Measurements from ENCODE around the gene AATF.

DNA sequence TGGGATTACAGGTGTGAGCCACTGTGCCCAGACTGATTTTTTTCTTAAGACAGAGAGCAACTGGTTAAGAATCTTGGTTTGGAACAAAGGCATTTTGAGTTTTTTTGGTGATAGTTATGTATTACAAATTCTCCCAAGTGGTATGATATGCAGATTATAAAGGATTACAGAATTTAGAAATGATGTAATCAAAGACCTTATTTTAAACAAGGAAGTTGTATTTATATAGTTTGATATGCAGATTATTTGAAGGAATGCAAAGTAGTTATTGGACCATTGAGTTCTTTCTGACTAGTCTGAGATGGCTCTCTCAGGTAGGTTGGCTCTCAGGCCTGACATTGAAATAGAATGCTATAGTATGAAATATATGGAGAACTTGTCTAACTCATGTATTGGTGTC is 34.9 kb downstream of the AATF start:
- no peak for TF ChIP-seq POLR2A (IDR thresholded peaks at IDR 0.05)
- TF ChIP-seq, protein P1, sequence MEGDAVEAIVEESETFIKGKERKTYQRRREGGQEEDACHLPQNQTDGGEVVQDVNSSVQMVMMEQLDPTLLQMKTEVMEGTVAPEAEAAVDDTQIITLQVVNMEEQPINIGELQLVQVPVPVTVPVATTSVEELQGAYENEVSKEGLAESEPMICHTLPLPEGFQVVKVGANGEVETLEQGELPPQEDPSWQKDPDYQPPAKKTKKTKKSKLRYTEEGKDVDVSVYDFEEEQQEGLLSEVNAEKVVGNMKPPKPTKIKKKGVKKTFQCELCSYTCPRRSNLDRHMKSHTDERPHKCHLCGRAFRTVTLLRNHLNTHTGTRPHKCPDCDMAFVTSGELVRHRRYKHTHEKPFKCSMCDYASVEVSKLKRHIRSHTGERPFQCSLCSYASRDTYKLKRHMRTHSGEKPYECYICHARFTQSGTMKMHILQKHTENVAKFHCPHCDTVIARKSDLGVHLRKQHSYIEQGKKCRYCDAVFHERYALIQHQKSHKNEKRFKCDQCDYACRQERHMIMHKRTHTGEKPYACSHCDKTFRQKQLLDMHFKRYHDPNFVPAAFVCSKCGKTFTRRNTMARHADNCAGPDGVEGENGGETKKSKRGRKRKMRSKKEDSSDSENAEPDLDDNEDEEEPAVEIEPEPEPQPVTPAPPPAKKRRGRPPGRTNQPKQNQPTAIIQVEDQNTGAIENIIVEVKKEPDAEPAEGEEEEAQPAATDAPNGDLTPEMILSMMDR (IDR thresholded peaks at IDR 0.05), result no peak

All from adrenal gland (tissue), 5 donors.